ENCODE measurements around the gene GLS.
"Not testable (repeated sequence)": the region's sequence is repeated elsewhere in the genome, so short reads cannot be mapped to it uniquely, and the experiment has no call there.

The GLS gene
- total RNA-seq = 372 to 871 (median 469) reads per million in 3 experiments

DNA sequence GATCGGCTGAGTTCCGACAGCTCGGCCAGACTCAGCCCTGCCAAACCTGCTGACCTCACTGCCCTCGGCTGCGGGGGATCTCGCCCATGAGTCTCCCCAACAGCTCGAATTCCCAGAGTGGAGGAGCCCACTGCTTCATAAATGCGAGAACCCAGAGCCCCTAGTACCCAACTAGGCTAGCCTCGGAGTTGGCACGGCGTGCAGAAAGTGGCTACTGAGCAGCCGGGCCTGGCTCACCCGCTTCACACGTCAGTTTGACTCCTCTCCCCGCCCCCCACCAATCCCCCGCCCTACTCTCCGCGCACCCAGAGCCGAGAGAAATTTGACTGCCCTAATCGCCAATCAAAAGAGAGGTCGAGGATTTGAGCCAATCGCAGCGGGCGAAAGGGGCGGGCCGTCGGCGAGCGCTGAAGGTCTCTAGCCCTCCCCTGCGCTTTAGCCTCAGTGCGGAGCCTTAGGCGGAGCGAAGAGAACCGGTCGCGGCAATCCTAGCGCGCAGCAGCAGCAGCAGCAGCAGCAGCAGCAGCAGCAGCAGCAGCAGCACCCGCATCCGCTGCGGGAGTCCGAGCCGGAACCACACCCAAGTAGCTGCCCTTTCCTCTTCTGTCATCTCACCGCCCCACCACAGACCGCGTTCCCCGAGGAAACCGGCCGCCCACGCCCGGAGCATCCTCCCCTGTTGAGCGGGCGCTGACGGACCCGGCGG lies at the start of gene GLS:
Gene GLS, plus strand, starts transcription at position 444 of the 706 bp plus-strand sequence. CDS start 264 bp downstream, outside the sequence.
- peak; percentile 96 for DNase-seq

DNA sequence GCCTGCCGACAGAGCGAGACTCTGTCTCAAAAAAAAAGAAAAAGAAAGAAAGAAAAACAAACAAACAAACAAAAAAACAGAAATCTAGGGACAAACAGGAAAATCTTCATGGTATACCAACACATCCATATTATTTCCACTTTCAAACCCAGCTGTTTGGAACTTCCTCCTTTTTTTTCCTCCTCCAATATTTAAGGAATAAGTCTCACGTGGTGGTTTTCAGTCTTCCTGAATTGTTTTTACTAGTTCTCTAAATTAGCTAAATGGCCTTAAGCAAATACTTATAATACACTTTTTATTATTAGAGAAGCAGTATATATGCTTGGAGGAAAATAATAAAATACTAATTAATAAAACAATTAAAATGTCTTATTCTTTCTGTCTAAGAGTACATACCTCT lies 48.7 kb upstream of the GLS start:
- DNase-seq = no peak

DNA sequence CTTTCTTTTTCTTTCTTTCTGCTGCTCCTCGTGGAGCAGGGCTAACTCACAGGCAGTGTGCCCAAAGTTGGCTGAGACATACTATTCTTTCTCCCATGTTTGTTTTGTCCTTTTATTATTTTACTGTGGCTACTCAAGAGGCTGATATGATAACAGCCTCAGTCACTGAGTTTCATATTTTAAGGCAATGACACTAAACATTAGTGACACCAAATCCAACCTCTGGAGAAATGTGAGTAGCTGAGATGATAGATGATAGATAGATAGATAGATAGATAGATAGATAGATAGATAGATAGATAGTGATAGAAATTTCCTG lies 45.8 kb upstream of the GLS start:
- no peak for DNase-seq

DNA sequence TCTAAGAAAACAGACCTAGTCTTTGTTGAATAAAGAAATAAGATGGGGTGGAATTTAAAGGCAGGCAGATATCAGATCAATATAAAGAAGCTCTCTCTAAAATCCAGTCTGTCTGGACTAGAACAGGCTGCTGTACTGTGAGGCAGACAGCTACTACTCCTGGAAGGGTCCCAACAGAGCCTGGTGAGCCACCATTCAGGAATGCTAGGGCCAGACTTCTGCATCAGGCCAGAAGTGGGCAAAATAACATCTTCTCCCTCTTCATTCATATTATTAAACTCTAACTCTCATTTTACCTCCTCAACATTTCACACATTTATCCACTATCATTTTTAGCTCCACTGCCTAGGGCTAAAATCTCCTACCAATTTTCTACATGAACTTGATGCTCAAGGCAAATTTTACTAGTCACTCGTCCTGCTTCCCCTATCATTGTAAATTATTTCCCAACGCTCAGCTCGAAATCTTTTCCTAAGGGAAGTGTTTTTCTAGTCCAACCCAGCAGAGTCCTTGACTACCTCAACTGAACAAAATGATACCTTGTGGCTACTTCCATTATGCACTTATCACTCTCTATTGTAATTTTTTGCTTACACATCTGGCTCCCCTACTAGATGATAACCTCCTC lies 45.2 kb upstream of the GLS start:
- no peak for DNase-seq

DNA sequence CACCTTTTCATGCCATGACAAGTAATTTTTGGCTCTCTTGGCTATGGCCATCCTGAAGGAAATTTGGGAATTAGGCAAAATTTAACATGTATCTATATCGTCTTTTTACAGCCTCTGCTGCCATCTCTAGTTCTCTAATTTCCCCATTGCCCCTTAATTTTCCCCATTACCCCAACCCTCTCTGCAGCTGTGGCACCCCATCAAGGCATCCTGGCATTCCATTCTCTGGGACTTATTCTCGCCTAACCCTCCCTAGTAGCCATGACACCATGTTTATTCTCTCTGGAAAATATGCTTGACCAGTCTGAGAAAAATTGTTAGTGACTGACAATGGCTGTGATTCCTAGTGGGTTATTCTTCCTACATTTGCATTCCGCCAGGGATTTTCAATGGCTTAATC lies 43.9 kb upstream of the GLS start:
- DNase-seq = no peak

DNA sequence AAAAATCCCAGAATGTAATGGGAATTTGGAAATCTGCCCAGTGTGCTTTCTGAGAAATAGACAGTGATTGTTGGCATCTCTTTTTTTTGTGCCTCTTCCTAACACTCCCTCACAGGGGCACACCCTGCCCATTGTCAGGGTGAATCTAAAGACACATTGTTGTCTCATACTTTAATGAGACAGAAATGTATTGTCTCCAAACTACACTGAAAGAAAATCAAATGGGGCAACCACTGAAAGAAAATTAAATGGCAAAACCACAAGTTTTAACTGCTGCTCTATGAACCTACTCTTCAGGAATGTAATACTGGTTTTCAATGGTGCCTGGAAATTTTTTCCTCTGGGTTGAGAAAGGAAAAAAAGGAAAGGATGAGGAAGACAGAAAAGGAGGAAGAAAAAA lies 43.2 kb upstream of the GLS start:
- no peak for DNase-seq

DNA sequence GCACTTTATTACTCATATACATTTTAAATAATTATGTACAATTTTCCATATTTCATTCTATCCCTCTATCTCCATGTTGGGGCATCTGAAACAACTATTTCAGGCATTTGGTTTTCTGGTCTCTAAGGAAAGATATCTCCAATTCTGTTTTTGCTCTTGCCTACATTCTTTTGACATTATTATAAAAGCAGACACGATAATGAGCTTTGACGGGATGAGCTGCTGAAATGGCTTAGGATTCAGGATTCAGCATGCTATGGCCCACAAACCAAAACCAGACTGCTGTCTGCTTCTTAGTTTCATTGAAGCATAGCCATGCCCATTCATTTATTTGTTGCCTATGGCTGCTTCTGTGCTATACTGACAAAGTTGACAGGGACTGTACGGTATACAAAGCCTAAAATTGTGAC lies 42.7 kb upstream of the GLS start:
- DNase-seq = no peak

DNA sequence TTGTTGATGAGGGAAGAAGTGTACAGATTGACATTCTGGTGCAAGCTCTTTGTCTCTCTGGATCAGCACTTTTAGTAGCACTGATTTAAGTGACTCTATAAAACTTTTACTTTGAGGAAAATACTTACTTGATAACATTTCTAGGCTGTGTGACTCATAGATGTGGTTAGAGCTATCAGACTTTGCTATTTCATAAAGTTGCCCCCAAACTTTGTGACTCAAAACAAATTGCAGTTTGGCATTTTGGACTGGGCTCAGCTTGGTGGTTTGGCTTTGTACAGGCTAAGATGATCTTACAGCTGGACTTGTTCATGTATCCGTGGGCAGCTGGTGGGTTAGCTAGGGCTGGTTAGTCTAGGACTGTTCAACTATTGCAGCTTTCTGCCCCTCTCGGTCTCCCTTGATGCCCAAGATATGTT lies 42.1 kb upstream of the GLS start:
- no peak for DNase-seq

DNA sequence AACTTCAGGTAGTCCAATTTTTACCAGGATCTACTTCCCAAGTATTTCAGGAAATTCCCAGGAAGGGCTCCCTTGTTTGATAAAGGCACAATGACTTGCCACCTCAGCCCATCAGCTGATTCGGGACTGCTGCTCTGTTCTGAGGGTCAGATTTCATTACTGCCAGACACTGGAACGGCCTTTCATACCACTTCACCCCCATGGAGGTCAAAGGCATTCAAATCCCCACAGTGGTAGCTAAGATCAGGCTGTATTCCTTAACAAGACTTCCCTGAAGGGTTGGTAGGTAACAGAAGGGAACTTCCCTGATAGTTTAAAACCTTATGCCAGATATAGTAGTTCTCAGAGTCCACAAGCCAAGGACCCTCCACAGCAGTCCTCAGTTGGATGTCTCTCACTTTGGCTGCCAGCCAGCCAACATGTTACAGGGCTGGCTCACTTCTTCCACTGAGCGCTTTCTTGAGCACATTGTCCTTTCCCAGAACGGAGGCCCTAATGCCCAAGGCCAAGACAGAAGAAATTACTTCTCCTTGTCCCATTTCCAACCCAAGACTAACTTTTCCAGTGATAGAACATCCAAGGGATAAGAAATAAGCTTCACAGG lies 40.0 kb upstream of the GLS start:
- DNase-seq = no peak

DNA sequence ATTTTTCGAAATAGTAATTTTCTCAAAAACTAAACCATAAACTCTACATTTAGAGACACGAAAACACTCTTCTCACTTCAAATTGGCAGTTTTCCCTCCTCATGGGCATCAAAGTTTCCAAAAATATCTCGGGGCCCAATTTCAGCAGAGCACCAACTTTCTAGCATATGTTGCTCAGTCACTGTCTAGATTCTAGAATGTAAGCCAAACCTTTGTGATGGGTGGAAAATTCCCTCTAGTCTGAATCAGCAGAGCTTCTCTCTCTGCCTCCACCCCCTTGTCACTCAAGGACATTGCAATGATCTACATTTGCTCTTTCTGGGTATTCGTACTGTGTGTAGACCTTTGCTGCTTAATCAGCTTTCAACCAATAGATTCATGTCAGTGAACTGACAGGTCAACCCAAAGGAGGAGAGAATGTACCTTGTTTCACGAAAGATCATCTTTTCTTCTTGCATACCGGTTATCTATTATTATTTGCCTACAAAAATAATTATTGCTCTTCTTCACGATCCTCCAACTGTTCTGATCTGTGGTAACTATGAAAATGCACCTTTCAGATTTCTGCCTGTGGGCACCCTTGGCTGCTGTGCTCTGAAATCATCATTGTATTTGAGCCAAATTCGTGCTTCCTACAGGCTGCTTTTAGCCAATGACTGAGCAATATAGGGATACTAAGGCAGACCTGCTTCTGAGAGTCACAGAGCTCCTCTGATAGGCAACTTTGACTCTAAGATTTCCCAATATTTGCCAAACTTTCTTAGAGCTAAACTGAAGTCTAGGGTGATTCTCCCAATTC lies 38.7 kb upstream of the GLS start:
- no peak for DNase-seq

DNA sequence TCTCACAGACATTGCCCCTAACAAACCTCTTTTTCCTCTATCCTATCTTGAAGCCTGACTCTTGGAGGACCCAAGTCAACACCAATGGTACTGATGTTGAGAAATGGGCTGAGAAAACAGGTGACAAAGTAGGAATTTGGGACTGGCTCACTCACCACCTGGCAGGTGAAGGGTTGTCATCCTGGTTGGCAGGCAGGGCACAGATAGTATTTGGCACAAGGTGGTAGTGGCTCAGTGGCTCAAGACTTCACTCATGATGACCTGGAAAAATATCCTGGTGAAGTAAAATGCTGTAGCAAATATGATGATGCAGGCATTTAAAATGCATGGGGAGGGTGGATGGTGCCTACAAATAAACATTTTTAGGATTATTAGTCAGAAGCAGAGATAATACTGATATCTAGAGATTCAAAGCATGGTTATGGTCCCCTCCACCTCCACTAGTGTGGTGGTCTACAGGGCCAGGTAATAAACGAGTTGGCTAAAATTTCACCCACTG lies 38.0 kb upstream of the GLS start:
- no peak for DNase-seq

DNA sequence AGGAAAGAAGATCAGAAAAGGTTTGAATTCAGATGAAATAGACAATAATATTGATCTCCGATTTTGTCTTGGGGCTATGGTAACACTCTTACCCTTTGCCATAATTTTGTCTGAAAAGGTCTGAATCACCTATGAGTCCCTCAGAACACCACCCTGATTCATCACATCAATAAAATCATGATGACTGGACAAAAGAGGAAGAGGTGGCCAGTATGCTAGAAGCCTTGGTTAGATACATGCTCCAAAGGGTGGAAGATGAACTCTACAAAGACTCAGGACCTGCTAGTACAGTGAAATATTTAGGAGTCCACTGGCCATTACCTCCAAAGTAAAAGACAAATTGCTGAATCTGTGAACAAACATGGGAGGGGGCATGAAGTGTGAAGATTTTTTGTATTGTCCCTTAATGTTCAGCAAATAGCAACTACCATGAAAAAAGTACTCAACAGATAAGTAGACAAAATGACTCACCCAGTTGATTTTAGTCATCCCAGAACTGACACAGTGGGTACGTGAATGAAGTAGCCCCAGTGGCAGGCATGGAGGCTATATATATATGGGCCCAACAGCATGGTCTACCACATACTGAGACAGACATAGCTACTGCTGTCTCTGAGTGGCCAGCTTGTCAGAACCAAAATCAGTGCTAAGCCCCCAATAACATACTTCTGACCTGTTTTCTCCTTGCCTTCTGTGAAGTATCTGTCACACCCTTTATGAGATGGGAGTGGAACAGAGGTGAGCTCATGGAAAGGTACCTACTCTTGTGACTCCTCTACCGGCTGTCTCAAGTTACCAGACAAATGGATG lies 36.5 kb upstream of the GLS start:
- no peak for DNase-seq

DNA sequence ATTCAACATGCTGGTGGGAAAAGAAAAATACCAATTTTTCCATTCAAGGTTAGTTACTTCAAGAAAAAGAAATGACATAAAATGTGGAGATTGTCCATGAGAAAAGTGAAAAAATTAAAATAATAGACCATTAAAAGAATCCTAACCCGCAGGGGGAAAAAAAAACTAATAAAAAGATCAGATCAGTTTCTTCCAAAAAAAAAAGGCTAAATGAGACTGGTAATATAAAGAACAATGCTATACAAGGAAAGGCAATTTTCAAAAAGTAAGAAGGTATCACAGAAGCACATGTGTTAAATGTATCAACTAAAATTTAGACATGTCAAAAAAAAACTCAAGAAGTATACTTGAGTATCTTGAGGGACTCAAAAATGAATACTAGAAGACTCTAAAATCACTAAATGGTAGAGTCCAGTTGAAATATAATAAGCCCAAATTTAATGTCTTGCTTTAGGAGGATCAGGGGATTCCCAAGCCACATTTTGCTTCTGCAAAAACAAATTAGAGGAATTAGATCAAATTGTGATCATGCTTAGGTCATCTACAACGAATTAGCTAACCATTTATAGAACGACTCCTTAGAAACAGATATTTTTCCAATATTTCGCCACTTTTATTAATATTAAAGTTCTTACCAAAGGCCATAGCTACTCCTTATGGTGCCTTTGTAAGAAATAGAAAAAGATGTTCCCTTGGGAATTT lies 35.8 kb upstream of the GLS start:
- DNase-seq = no peak

DNA sequence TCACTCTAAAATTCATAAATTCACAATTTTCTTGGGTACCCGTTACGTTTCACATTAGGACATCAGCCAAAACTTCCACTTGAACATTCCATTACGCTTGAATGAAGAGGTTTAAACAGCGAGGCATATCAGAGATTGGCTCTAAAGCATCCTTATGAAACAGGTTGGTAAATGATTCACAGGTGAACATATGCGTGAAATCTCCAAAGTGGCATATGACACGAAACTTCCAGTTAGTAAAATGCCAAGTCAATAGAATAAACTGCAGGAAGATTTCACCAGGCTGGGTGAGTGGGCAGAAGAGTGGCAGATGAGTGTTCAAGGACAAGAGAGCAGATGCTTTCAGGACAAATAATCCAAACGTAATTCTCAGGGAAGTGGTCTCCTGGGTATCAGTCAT lies 33.9 kb upstream of the GLS start:
- no peak for DNase-seq

DNA sequence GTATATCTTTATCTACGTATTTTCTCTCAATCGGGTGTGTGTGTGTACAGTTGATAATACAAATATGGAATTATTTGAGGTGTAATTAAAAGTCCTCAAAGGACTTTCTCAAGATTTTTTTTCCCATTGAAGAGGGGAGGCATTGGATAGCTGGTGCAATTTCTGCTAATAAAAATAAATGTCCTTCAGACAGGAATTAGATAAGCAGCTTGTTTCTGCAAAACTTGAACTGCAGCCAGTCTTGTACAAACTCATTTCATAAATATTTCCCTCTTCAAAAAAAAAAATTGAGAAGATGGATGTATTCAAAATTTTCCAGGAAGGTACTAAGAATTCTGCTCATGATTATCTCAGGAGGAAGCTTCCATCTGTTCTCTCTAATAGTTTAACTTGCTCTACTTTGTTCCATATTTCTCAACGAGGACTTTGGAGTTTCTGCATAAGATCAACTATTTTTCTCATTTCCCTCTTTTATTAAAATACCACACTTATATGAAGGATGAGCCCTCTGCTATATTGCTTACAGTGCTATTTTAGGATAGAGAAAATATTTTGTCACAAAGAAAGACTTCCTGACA lies 33.0 kb upstream of the GLS start:
- DNase-seq = no peak

DNA sequence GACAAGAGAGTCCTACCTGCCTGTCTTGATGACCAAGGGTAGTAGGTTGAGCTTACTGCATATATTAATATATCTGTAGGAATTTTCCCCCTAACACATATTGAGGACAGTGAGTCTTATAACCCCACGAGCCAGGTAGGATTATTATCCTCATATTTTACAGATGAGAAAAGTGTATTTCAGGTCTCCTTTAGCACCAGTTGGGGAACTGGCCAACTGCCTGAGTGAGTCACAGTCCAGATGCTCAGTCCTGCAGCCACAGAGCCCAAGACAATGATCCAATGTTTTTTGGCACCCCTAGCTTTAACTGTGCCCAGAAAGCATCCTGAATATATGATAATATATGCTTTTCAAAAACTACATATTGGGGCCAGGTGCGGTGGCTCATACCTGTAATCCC lies 30.8 kb upstream of the GLS start:
- no peak for DNase-seq

DNA sequence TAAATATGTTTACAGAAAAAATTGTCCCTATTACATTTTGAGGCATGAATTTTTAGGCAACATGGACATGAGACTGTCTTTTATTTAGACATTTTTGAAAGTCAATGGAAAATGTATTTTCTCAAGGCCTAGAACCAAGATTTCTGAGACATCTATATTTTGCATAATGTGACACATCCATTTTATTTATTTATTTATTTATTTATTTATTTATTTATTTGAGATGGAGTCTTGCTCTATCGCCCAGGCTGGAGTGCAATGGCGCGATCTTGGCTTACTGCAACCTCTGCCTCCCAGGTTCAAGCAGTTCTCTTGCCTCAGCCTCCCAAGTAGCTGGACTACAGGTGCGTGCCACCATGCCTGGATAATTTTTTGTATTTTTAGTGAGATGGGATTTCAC lies 27.6 kb upstream of the GLS start:
- DNase-seq = not testable (repeated sequence)

DNA sequence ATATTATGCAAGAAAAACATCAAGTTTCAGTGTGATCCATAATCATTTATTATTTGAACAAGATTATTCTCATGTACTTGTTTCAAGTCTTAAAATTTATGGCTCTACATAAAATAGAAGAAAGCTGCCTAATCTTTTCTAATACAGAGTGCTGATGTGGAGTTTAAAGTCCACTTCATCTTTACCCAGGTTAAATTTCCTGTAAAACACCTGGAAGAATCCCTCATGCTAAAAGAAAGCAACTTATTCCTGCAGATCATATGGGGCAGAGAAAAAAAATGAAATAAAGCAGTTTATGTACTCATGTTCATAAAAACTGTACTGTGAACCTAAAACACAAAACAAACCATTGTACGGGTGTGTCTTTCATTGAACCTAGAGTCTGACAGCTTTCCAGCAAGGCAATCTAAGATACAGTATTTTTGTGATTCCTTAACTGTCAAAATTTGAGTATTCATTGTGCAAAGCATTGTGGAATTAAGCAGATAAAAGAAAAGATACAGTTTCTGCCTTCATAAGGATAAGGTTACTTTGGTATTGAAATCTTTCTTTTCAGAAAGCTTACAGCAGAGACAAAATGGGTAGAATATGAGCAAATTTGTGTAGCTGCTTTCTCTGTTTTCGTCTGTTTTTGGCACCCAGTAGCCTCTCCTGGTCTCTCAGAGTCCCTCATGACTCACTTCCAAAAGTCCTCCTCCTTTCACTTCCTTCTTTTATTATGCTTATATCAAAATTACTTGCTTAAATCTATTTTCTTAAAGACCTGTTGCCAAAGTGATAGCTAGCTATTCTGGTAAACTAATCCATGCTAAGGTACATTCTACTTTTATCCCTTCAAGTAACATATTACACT lies 26.9 kb upstream of the GLS start:
- no peak for DNase-seq

DNA sequence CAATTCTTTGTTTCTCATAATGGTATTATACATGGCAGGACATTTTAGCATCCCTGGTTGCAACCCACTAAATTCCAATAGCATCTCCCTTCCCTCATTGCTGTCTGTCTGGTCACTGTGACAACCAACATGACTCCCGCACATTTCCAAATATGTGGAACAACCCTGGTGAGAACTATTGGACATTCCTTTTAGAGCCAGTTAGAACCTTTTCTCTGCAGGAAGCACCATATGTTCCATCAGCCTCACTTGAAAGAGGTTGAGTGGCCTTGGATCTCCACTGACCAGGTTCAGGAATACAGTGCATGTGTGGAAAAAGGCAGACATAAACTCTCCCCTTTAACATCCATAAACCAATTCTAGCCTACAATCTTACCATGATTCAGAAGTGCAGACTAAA lies 25.9 kb upstream of the GLS start:
- no peak for DNase-seq

DNA sequence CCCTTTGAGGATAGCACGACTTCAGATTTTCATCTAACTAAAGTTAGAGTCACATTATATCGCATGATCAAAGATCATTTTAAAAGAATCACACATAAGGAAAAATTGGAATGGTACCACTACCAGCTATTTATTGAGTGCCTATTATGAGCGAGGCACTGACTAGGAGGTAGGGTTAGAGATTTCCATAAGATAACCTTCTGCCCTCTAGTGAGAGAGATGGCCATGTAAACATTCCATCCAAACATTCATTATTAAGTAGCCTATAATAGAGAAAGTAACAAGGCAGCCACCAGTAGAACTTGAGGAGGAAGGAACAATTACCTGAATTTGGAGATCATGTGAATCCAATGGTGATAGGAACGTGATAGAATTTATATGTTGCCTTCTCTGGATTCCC lies 25.4 kb upstream of the GLS start:
- no peak for DNase-seq

DNA sequence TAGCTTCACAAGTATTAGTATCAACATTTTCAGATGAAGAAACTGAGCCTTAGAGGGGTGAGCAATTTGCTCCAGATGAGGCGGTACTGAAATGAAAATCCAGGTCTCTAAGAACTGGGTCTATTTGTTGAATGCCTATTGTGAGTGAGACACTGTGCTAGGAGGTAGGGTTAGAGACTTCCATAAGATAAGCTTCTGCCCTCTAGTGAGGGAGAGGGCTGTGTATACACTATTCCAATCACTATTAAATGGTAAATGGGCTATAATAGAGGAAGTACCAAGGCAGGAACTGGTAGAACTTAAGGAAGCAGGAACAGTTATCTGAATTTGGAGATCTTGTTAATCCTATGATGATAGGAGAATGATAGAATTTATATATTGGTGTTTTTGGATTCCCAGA lies 23.6 kb upstream of the GLS start:
- DNase-seq = no peak

All from central memory CD4-positive, alpha-beta T cell (primary cell).